ENCODE data around the gene MEIS2.

Gene MEIS2

GRCh38 chr15:36850864-36851263 lies 249.5 kb downstream of the MEIS2 start:
- Histone ChIP-seq H2AFZ (ENCODE audit: low read length) (no peak overlapping the region), H3F3A (ENCODE audit: low read depth) (no peaks in the 10 kb centered on the region), H3K4me3 (ENCODE audit: low read length, poor library complexity, severe bottlenecking) (no peak overlapping the region), H3K79me2 (ENCODE audit: insufficient read depth, low read length) (no peaks in the 10 kb centered on the region), H3K9me3 (ENCODE audit: insufficient read depth, low read depth, low read length) (no peaks in the 10 kb centered on the region), H3K4me1 (ENCODE audit: insufficient read depth, low read length, poor library complexity, severe bottlenecking) (no peaks in the 10 kb centered on the region), H3K4me2 (ENCODE audit: low read depth, low read length, poor library complexity, severe bottlenecking) (no peak overlapping the region), H3K9me2 (replicated peaks; ENCODE audit: low read depth, low read length) (no peaks in the 10 kb centered on the region), H3K36me3 (ENCODE audit: insufficient read depth, low read length) (no peaks in the 10 kb centered on the region), H3K27me3 (ENCODE audit: insufficient read depth, low read length, poor library complexity, severe bottlenecking) (peaks cover 4% of the 10 kb centered on the region), H4K20me1 (ENCODE audit: insufficient read depth, low read length, poor library complexity, severe bottlenecking) (no peaks in the 10 kb centered on the region), H3K9ac (ENCODE audit: low read depth, low read length, poor library complexity, severe bottlenecking) (no peak overlapping the region)
- TF ChIP-seq EZH2phosphoT487 (IDR thresholded peaks at IDR 0.05; ENCODE audit: borderline replicate concordance) = no peak
- TF ChIP-seq CTCF (conservative IDR thresholded peaks at IDR 0.05; ENCODE audit: low read length) = no peak

GRCh38 chr15:36845270-36845669 lies 255.1 kb downstream of the MEIS2 start:
- Histone ChIP-seq H3K4me1 (ENCODE audit: insufficient read depth, low read length, poor library complexity, severe bottlenecking) (no peaks in the 10 kb centered on the region), H3K9ac (ENCODE audit: low read depth, low read length, poor library complexity, severe bottlenecking) (no peak overlapping the region), H4K20me1 (ENCODE audit: insufficient read depth, low read length, poor library complexity, severe bottlenecking) (no peaks in the 10 kb centered on the region), H3K4me2 (ENCODE audit: low read depth, low read length, poor library complexity, severe bottlenecking) (no peak overlapping the region), H3F3A (ENCODE audit: low read depth) (no peaks in the 10 kb centered on the region), H3K4me3 (ENCODE audit: low read length, poor library complexity, severe bottlenecking) (no peak overlapping the region), H3K36me3 (ENCODE audit: insufficient read depth, low read length) (no peaks in the 10 kb centered on the region), H3K9me3 (ENCODE audit: insufficient read depth, low read depth, low read length) (no peaks in the 10 kb centered on the region), H3K9me2 (replicated peaks; ENCODE audit: low read depth, low read length) (no peaks in the 10 kb centered on the region), H2AFZ (ENCODE audit: low read length) (no peak overlapping the region), H3K27me3 (ENCODE audit: insufficient read depth, low read length, poor library complexity, severe bottlenecking) (no peaks in the 10 kb centered on the region), H3K79me2 (ENCODE audit: insufficient read depth, low read length) (no peaks in the 10 kb centered on the region)
- TF ChIP-seq CTCF (conservative IDR thresholded peaks at IDR 0.05; ENCODE audit: low read length) (no peak), EZH2phosphoT487 (IDR thresholded peaks at IDR 0.05; ENCODE audit: borderline replicate concordance) (no peak)

DNA sequence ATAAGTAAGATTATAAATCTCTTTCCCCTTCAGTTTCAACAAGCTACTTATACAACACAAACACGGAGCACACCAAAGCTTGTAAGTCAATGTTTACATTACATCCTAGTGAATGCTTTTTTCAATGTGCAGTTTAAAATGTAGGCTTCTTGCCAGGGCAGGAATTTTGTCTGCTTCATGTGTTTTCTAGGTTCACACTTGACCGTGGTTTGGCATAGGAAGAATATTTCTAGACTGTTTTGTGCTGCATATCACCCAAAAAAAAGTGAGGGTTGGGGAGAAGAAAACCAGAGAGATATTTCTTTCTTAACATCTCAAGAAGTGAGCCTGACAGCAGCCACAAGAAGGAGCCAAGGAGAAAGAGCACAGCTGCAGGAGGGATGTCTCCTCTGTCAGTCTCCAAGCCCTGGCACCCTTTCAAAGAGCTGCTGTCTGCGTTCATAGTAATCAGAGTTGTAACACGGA lies 255.8 kb downstream of the MEIS2 start:
- Histone ChIP-seq H3K9me2 (replicated peaks; ENCODE audit: low read depth, low read length) (no peaks in the 10 kb centered on the region), H3K4me2 (ENCODE audit: low read depth, low read length, poor library complexity, severe bottlenecking) (no peak overlapping the region), H3K4me1 (ENCODE audit: insufficient read depth, low read length, poor library complexity, severe bottlenecking) (no peaks in the 10 kb centered on the region), H3K79me2 (ENCODE audit: insufficient read depth, low read length) (no peaks in the 10 kb centered on the region), H4K20me1 (ENCODE audit: insufficient read depth, low read length, poor library complexity, severe bottlenecking) (no peaks in the 10 kb centered on the region), H3K9ac (ENCODE audit: low read depth, low read length, poor library complexity, severe bottlenecking) (no peak overlapping the region), H3K27me3 (ENCODE audit: insufficient read depth, low read length, poor library complexity, severe bottlenecking) (no peaks in the 10 kb centered on the region), H3F3A (ENCODE audit: low read depth) (no peaks in the 10 kb centered on the region), H2AFZ (ENCODE audit: low read length) (no peak overlapping the region), H3K36me3 (ENCODE audit: insufficient read depth, low read length) (no peaks in the 10 kb centered on the region), H3K9me3 (ENCODE audit: insufficient read depth, low read depth, low read length) (no peaks in the 10 kb centered on the region), H3K4me3 (ENCODE audit: low read length, poor library complexity, severe bottlenecking) (no peak overlapping the region)
- TF ChIP-seq EZH2phosphoT487 (IDR thresholded peaks at IDR 0.05; ENCODE audit: borderline replicate concordance) (no peak), CTCF (conservative IDR thresholded peaks at IDR 0.05; ENCODE audit: low read length) (no peak)
